H1 (cell line): ENCODE measurements around the gene ADAMTS6. TPM values are rescaled to one million over a fixed set of nuclear protein-coding genes. Genes with fewer than 3 reads are reported as not detected.

Experiments used
- CTCF ChIA-PET: fragments of 300-600 bp; sonication (Branson Sonifier 250); formaldehyde crosslinking; loops from one replicate; lab custom pipeline; 2021; ENCODE audit not compliant: partially characterized antibody; lab: Charles Lee
- POLR2A ChIA-PET: fragments of 300-600 bp; sonication (Branson Sonifier 250); formaldehyde crosslinking; loops from one replicate; lab custom pipeline; 2021; ENCODE audit warnings: inconsistent platforms; ENCODE audit not compliant: partially characterized antibody; lab: Charles Lee
- DNase-seq, 2 experiments: peaks; one replicate each; pipeline versions ENCODE4 v3.0.0 to v3.0.0-alpha.2; 2010 to 2022; ENCODE audit warnings: low spot score in 2 of 2, low read depth in 1 of 2, mixed read lengths in 1 of 2
- FAIRE-seq: peaks from 2 replicates; lab custom pipeline; 2011; peaks lifted over from hg19 to GRCh38; lab: Jason Lieb, UNC
- H2AFZ ChIP-seq: 2 replicates; pipeline ENCODE4 v1.8.1; 2012; ENCODE audit warnings: low read length, inconsistent platforms
- H2AK5ac ChIP-seq: 2 replicates; pipeline ENCODE4 v1.6.1; 2013; ENCODE audit warnings: low read depth, low read length
- H2BK120ac ChIP-seq: replicated peaks from 2 replicates; pipeline ENCODE3; 2013; ENCODE audit warnings: low read depth, low read length, inconsistent platforms
- H2BK12ac ChIP-seq: 2 replicates; pipeline ENCODE4 v1.6.1; 2013; ENCODE audit warnings: low read depth, low read length
- H2BK15ac ChIP-seq: 2 replicates; pipeline ENCODE4 v1.6.1; 2013; ENCODE audit warnings: low read length
- H2BK20ac ChIP-seq: 2 replicates; pipeline ENCODE4 v1.6.1; 2013; ENCODE audit warnings: low read length
- H2BK5ac ChIP-seq: 2 replicates; pipeline ENCODE4 v1.6.1; 2013; ENCODE audit warnings: low read depth, low read length
- H3K14ac ChIP-seq: 2 replicates; pipeline ENCODE4 v1.6.1; 2013; ENCODE audit warnings: inconsistent platforms; ENCODE audit not compliant: insufficient read length
- H3K18ac ChIP-seq: 2 replicates; pipeline ENCODE4 v1.6.1; 2013; ENCODE audit warnings: low read length; ENCODE audit errors: extremely low read depth
- H3K23ac ChIP-seq: 2 replicates; pipeline ENCODE4 v1.6.1; 2013; ENCODE audit warnings: inconsistent platforms; ENCODE audit not compliant: insufficient read length
- H3K23me2 ChIP-seq: 2 replicates; pipeline ENCODE4 v1.6.1; 2013; ENCODE audit warnings: low read depth, low read length
- H3K27ac ChIP-seq: 2 replicates; pipeline ENCODE4 v1.6.1; 2011; ENCODE audit warnings: low read depth, low read length, inconsistent platforms
- H3K27me3 ChIP-seq, 4 experiments: replicated peaks in 1 of 4; 1 replicate in 1 of 4; 2 replicates in 3 of 4; pipeline versions ENCODE4 v1.6.1 to v1.8.1; 2011 to 2013; ENCODE audit warnings: low read length in 3 of 4, mild to moderate bottlenecking in 3 of 4, inconsistent platforms in 2 of 4, mixed read lengths in 2 of 4, moderate library complexity in 1 of 4; ENCODE audit not compliant: control insufficient read depth in 3 of 4, insufficient read depth in 3 of 4; ENCODE audit errors: extremely low read depth in 1 of 4
- H3K36me3 ChIP-seq, 4 experiments: 2 replicates each; pipeline versions ENCODE4 v1.6.1 to v1.8.1; 2011 to 2013; ENCODE audit warnings: mild to moderate bottlenecking in 4 of 4, low read length in 3 of 4, moderate library complexity in 2 of 4, control low read depth in 1 of 4, inconsistent platforms in 1 of 4; ENCODE audit not compliant: insufficient read depth in 4 of 4, control insufficient read depth in 2 of 4
- H3K4ac ChIP-seq: replicated peaks from 2 replicates; pipeline ENCODE3; 2013; ENCODE audit warnings: low read length, low read depth, mixed read lengths, inconsistent platforms; ENCODE audit not compliant: insufficient read length
- H3K4me1 ChIP-seq, 4 experiments: replicated peaks in 1 of 4; 1 replicate in 1 of 4; 2 replicates in 3 of 4; pipeline versions ENCODE4 v1.6.1 to v1.8.1; 2011 to 2013; ENCODE audit warnings: low read length in 3 of 4, inconsistent platforms in 2 of 4, mixed read lengths in 1 of 4; ENCODE audit not compliant: insufficient read depth in 4 of 4, control insufficient read depth in 3 of 4
- H3K4me2 ChIP-seq, 2 experiments: 2 replicates each; pipeline versions ENCODE4 v1.6.1 to v1.8.1; 2011 to 2013; ENCODE audit warnings: low read depth in 2 of 2, low read length in 2 of 2, control low read depth in 1 of 2, inconsistent platforms in 1 of 2, mild to moderate bottlenecking in 1 of 2; ENCODE audit not compliant: insufficient read depth in 1 of 2
- H3K4me3 ChIP-seq, 4 experiments: fragments of 200-600, 300-600 bp in 1 of 4; sonication (generic), shearing (Covaris generic), sonication (Bioruptor Twin) in 1 of 4; 2 replicates each; pipeline versions ENCODE4 v1.5.1 to v1.8.1; 2011 to 2016; ENCODE audit warnings: low read length in 4 of 4, low read depth in 3 of 4, control low read depth in 2 of 4, inconsistent platforms in 2 of 4, mild to moderate bottlenecking in 2 of 4, mixed read lengths in 1 of 4, moderate library complexity in 1 of 4; ENCODE audit not compliant: insufficient read depth in 2 of 4; ENCODE audit errors: extremely low read depth in 1 of 4
- H3K56ac ChIP-seq: replicated peaks from 2 replicates; pipeline ENCODE3; 2013; ENCODE audit warnings: low read depth, mild to moderate bottlenecking, mixed read lengths, low read length, inconsistent platforms; ENCODE audit not compliant: insufficient read length
- H3K79me1 ChIP-seq: 2 replicates; pipeline ENCODE4 v1.6.1; 2013; ENCODE audit warnings: low read depth, low read length, control low read depth
- H3K79me2 ChIP-seq, 2 experiments: 2 replicates each; pipeline versions ENCODE4 v1.6.1 to v1.8.1; 2012 to 2013; ENCODE audit warnings: low read length in 2 of 2, mild to moderate bottlenecking in 2 of 2, inconsistent platforms in 1 of 2; ENCODE audit not compliant: insufficient read depth in 2 of 2, control insufficient read depth in 1 of 2
- H3K9ac ChIP-seq, 4 experiments: replicated peaks in 1 of 4; 1 replicate in 1 of 4; 2 replicates in 3 of 4; pipeline versions ENCODE4 v1.6.1 to v1.8.1; 2011 to 2013; ENCODE audit warnings: low read depth in 3 of 4, low read length in 3 of 4, control low read depth in 2 of 4, mild to moderate bottlenecking in 2 of 4, moderate library complexity in 2 of 4, inconsistent platforms in 1 of 4; ENCODE audit errors: extremely low read depth in 1 of 4
- H3K9me3 ChIP-seq, 2 experiments: 2 replicates each; pipeline versions ENCODE4 v1.6.1 to v1.8.1; 2012 to 2013; ENCODE audit warnings: mild to moderate bottlenecking in 2 of 2, moderate library complexity in 2 of 2, control low read depth in 1 of 2, inconsistent platforms in 1 of 2, low read depth in 1 of 2, low read length in 1 of 2, mixed read lengths in 1 of 2; ENCODE audit not compliant: insufficient read depth in 2 of 2
- H4K20me1 ChIP-seq, 2 experiments: replicated peaks in 1 of 2; 2 replicates each; pipeline versions ENCODE3 to v1.8.1; 2011 to 2013; ENCODE audit warnings: inconsistent platforms in 2 of 2, low read length in 2 of 2, mild to moderate bottlenecking in 1 of 2; ENCODE audit not compliant: insufficient read depth in 2 of 2, control insufficient read depth in 1 of 2
- H4K5ac ChIP-seq: 2 replicates; pipeline ENCODE4 v1.6.1; 2013; ENCODE audit warnings: low read length, low read depth, mixed read lengths, inconsistent platforms; ENCODE audit not compliant: insufficient read length
- H4K8ac ChIP-seq: 2 replicates; pipeline ENCODE4 v1.8.0; 2013; ENCODE audit warnings: mild to moderate bottlenecking, moderate library complexity, low read length, inconsistent platforms; ENCODE audit not compliant: insufficient read depth; ENCODE audit errors: extremely low read depth
- H4K91ac ChIP-seq: replicated peaks from 2 replicates; pipeline ENCODE3; 2013; ENCODE audit warnings: low read length, mixed read lengths, inconsistent platforms; ENCODE audit not compliant: insufficient read length
- POU5F1 ChIP-seq: IDR thresholded peaks from 2 replicates; pipeline ENCODE4 v1.6.1; 2011; ENCODE audit warnings: low read depth, mild to moderate bottlenecking, low read length, moderate library complexity
- SP4 ChIP-seq: IDR thresholded peaks from 2 replicates; pipeline ENCODE4 v1.6.1; 2012; ENCODE audit warnings: low read length, inconsistent platforms
- WGBS, 2 experiments: shearing (Covaris generic) in 1 of 2; methylation state at CpG; one replicate each; pipeline versions ENCODE4 v1.1.6 to v1.1.7; 2013 to 2015; ENCODE audit warnings: low lambda C conversion rate in 2 of 2, mixed read lengths in 2 of 2, inconsistent platforms in 1 of 2, low coverage in 1 of 2, missing lambda C conversion rate in 1 of 2; ENCODE audit not compliant: insufficient replicate concordance in 2 of 2, insufficient coverage in 1 of 2, insufficient read length in 1 of 2; ENCODE audit errors: extremely low coverage in 1 of 2, missing lambda C conversion rate in 1 of 2; 5-methylcytosine and 5-hydroxymethylcytosine counted together
- polyA plus RNA-seq, 7 experiments: library from polyadenylated mRNA; depleted of rRNA in 3 of 7; stranded (reverse) in 5 of 7; unstranded in 2 of 7; fragments of >200 nt in 5 of 7; fragments of 200-250 nt in 2 of 7; gene quantifications; 1 replicate in 5 of 7; 2 replicates in 1 of 7; 4 replicates in 1 of 7; pipeline versions ENCODE4 v1.2.1 to v1.2.3, GENCODE V29; 2011 to 2013; ENCODE audit warnings: missing spikeins in 2 of 7, mixed read lengths in 2 of 7
- total RNA-seq: library from RNA; stranded (reverse); fragmentation: NEBNext Ultra II Directional; extraction: Animal tissue kit (Norgen Biotek cat#: 25700); gene quantifications from 2 replicates; pipeline ENCODE4 v1.2.1, GENCODE V29; 2021

The ADAMTS6 gene
- total and polyA plus RNA-seq, 2 of the 8 experiments (the other 6 are each of a cell fraction or from before 2014, with no cell fraction given): 0.74 to 2.4 TPM

GRCh38 chr5:65264420-65264819 lies 217.3 kb downstream of the ADAMTS6 start:
- no peaks in the 10 kb centered on the region for H3K9me3 ChIP-seq
- peaks cover 2 to 25% (median 14%) of the 10 kb centered on the region in 4 experiments; a peak in 6 of 7 replicates for H3K4me1 ChIP-seq
- no peak overlapping the region for H3K4ac ChIP-seq
- H3K4me3 ChIP-seq: peak overlapping the region in 1 of 4 experiments; percentile 25; a peak in 1 of 8 replicates
- CTCF ChIA-PET: no interaction called here
- no peak overlapping the region for H2BK5ac ChIP-seq
- no peak overlapping the region for H2BK120ac ChIP-seq
- POLR2A ChIA-PET: no interaction called here
- H3K79me2 ChIP-seq: no peaks in the 10 kb centered on the region
- H2BK15ac ChIP-seq: no peak overlapping the region
- H4K8ac ChIP-seq: no peak overlapping the region
- H3K18ac ChIP-seq: no peak overlapping the region
- peak overlapping the region; percentile 52 to 53 for H3K4me2 ChIP-seq
- H3K56ac ChIP-seq: no peak overlapping the region
- no peak overlapping the region for H2AK5ac ChIP-seq
- DNase-seq (no peak), FAIRE-seq (no peak)
- H2BK12ac ChIP-seq: no peak overlapping the region
- H2BK20ac ChIP-seq: 0 out of 2 replicates have a peak overlapping the region, but pooled peaks have one; percentile 34
- WGBS, 2 experiments: 8% methylated on average over 1 of the region's 1 CpG; no CpG with 5 or more reads in 1 of the 2 experiments
- no peaks in the 10 kb centered on the region for H3K79me1 ChIP-seq
- H3K9ac ChIP-seq: no peak overlapping the region
- H3K14ac ChIP-seq: no peak overlapping the region
- no peak overlapping the region for H2AFZ ChIP-seq
- no peaks in the 10 kb centered on the region for H3K27me3 ChIP-seq
- 0 out of 2 replicates have a peak, but pooled peaks have one; percentile 29 for TF ChIP-seq POU5F1
- TF ChIP-seq SP4: no peak
- H3K23me2 ChIP-seq: peaks cover 2% of the 10 kb centered on the region; the same call in 1 of the 2 replicates
- H4K91ac ChIP-seq: no peak overlapping the region
- H4K20me1 ChIP-seq: no peaks in the 10 kb centered on the region
- H4K5ac ChIP-seq: no peak overlapping the region
- no peak overlapping the region for H3K27ac ChIP-seq
- H3K23ac ChIP-seq: no peak overlapping the region
- no peaks in the 10 kb centered on the region for H3K36me3 ChIP-seq
